ENCODE results near the gene NRIP1.

GRCh38 chr21:15064576-15065391, at the start of gene NRIP1:
- TF ChIP-seq ATF2 (IDR thresholded peaks at IDR 0.05; ENCODE audit: low read length), result no peak
- TF ChIP-seq ELK1 (IDR thresholded peaks at IDR 0.05; ENCODE audit: low read depth, low read length), result no peak
- TF ChIP-seq CTCF (IDR thresholded peaks at IDR 0.05 in 2 of 3, conservative IDR thresholded peaks at IDR 0.05 in 1 of 3; ENCODE audit: control insufficient read depth in 2 of 3, extremely low read depth in 1 of 3, insufficient read depth in 1 of 3, low read depth in 3 of 3, low read length in 3 of 3), result no peak
- no peak for TF ChIP-seq RCOR1 (conservative IDR thresholded peaks at IDR 0.05; ENCODE audit: low read depth, low read length)
- no peak for TF ChIP-seq POLR2AphosphoS5 (IDR thresholded peaks at IDR 0.05; ENCODE audit: low read length)
- TF ChIP-seq BCL3 (IDR thresholded peaks at IDR 0.05; ENCODE audit: borderline replicate concordance, insufficient read depth, low read depth, low read length, poor library complexity, severe bottlenecking), result no peak
- TF ChIP-seq FOXM1 (IDR thresholded peaks at IDR 0.05; ENCODE audit: low read depth, low read length), result no peak

Data from GM12878 (cell line).